Activated T-cell treated with anti-CD3 and anti-CD28 coated beads for 48 hours (primary cell): ENCODE results near the gene HPS1.
"Not testable (repeated sequence)": the region's sequence is repeated elsewhere in the genome, so short reads cannot be mapped to it uniquely, and the experiment has no call there.

ENCODE experiments used
- DNase-seq: peaks from one replicate; pipeline ENCODE4 v3.0.0-alpha.2; 2020; ENCODE audit warnings: low read depth

Gene HPS1

DNA sequence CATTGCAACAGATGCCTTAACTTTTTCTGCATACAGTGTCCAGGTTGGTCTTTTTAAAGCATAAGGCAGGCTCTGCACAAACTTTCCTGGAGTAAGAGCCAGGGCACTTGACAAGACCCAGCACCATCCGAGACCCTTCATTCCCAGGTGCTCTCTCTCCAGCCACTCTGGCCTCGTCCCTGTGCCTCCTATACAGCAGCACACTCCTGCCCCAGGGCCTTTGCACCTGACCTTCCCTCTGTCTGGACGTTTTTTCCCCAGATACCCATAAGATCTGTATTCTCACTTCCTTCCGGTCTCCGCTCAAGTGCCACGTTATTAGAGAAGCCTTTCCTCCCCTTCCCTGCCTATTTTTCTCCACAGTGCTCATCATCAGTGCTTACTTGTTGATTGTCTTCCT is 57.3 kb downstream of the HPS1 start:
- no peak for DNase-seq

DNA sequence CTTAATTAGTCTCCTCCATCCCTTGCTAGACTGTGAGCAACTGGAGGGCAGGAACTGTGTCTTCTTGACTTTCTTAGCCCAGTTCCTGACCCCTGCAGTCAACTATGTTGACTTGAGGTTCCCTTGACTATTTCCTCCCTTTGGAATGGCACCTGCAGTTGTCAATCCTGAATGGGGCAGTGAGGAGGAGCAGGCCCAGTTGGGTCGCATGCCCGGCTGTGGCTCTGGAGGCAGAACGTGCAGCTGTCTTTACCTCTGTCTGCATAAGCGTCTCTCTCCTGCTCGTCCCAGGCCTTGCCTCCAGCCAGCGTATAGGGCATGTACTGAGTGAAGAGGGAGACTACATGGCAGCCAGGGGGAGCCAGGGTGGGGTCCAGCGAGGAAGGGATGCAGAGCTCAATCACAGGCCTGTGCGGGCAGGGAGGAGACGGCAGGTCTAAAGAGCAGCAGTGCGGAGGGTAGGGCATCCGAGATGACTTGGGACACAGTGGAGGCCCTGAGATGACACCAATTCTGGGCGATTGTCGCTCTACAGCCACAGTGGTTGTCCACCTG is 58.6 kb downstream of the HPS1 start:
- DNase-seq: no peak

DNA sequence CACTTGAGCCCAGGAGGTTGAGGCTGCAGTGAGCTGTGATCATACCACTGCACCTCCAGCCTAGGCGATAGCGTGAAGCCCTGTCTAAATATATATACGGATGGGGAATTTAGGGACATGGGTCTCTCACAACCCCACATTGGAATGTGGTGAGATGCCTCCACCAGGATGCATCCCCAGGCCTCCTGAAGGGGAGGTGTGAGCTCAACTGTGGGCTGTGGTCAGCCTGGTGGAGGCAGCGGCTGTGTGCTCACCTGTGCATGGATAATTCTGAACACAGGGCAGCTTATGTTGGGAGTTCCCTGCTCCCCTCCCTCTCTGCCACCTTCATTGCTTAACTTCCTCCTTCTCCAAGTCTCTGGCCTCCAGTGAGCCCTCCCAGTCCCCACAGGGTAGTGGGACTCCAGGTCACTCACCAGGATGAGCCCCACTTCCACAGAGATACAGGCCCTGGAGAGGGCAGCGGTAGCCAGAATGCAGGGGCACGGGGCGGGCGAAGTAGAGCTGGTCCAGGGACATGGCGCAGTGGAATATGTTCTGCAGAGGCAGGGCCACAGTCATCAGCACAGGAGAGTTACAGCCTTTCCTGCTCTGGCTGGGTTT is 62.1 kb downstream of the HPS1 start:
- no peak for DNase-seq

DNA sequence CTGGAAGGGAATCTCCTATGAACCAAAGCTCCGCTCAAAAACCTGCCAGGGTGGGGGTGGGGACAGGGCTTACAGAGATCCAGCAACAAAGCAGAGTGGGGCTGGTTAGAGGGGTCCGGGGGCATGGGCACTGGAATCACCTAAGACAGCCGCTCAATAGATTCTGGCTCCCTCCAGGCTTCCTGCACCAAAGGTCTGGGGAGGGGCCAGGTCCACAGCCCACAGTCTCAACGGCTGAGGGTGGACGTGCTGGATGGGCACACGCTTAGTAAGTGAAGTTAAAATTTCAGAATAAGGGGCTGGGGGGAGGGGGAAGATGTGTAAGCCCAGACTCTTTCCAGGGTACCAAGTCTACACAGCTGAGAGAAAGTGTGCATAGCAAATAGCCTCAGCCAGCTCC is 62.9 kb downstream of the HPS1 start:
- no peak for DNase-seq

DNA sequence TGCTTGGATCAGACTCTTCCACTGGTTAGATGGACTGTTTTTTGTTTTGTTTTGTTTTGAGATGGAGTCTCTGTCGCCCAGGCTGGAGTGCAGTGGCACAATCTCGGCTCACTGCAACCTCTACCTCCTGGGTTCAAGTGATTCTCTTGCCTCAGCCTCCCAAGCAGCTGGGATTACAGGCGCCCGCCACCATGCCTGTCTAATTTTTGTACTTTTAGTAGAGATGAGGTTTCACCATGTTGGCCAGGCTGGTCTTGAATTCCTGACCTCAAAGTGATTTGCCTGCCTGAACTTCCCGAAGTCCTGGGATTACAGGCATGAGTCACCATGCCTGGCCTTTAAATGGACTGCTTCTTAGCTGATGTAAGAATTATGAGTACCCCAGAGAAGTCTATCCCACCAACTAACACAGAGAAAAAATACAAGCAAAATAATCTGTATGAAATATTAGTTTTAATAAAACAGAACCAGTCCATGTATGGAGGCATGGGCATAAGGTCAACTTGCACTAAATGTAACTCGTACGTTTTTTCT is 63.5 kb downstream of the HPS1 start:
- not testable (repeated sequence) for DNase-seq

DNA sequence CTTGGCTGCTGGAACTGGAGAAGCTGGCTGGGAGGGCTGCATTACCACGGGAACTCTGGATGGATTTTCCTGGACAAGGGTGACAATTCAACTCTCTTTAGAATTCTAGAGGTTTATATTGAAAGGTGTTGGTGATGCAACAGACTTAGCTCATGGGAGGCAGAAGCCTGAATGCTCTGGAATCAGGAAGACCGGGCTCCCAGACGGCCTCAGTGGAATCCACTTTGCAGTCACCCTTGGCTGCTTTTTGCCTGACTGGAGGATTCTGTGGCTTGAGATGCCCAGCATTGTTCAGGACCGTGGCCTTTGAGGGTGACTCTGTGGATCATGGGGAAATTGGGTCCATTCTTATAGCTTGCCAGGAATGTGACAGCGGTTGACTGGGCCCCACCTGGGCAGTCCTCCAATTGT is 64.0 kb downstream of the HPS1 start:
- DNase-seq: no peak

DNA sequence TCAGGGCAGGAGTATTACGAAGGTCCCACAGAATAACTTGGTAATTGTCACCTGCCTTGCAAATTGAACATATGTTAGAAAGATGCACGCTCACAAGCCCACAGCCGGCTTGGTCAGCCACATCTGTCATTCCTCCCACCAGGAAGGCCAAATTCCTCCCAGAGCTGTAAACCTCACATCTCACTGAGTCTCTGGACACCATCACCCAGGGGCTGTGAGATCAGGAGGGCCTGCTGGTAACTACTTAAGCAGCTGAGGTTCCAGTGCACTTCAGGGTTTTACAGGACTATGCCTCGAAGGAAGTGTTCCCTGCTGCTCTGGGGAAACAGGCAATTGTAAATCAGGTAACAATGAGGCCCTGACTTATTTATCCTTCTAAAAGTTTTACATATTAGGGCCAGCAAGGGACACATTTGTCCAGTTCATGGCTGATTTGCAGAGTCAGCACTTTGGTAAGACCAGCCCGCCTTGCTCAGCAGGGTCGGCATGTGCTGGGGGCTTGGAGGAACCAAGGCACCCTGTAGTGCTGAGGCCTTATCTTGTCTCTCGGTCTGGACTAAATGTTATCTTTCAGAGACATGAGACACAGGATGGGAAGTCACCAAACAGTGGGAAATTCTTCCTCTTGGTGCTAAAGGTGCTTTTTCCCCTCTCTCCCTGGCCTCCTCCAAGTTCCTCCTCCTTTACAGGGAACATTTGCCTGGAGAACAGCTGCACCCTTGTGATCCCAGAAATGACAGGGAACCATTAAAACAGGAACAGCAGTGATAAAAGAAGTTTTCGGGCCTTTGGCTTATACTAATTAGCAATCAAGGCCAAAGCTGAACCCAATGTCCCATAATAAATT is 66.0 kb downstream of the HPS1 start:
- DNase-seq: no peak

DNA sequence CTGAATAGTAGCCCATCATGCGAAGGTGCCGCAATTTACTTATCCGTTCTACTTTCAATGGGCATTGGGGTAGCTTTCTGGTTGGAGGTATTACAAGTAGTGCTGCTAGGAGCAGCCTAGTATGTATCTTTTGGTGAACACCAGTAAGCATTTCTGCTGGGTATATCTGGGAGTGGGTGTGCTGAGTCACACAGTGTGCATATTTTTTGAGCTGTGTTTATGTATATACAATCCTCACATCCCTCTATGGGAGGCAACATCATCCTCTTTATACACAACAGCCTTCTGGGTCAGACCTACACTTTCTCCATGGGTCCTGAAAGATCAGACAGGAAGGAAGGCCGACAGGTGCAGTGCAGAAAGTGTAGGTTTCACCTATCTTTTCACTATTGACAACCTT is 68.0 kb downstream of the HPS1 start:
- DNase-seq: no peak

DNA sequence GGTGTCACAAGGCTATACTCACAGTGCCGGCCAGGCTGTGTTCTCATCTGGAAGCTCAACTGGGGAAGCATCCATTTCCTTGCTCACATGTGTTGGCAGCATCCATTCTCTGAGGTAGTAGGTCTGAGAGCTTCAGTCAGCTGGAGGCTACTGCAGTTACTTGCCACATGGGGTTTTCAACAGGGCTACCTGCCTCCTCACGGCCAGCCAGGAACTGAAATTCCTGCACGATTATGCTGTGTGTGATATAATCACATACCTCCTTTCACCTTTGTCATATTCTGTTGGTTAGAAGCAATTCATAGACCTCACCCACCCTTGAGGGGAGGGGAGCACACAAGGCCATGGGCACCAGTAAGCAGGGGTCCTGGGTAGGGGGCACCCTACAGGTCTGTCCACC is 69.2 kb downstream of the HPS1 start:
- DNase-seq: no peak

DNA sequence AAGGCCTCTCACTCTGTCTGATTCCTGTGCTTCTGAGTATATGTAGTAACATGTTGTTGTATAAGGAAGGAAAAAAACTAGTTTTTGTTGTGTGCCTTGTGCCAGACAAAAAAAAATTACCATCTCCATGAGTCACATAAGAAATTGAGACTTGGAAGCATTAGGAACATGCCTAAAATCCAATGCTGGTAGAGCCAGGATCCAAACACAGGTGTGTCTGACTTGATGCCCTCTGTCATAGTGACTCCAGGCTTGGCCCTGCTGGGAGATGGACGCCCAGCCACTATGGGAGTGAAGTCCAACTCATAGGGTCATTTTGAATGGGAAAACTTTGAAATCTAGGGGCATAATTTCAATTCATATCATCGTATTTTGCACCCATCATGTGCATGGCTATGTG is 69.7 kb downstream of the HPS1 start:
- no peak for DNase-seq

DNA sequence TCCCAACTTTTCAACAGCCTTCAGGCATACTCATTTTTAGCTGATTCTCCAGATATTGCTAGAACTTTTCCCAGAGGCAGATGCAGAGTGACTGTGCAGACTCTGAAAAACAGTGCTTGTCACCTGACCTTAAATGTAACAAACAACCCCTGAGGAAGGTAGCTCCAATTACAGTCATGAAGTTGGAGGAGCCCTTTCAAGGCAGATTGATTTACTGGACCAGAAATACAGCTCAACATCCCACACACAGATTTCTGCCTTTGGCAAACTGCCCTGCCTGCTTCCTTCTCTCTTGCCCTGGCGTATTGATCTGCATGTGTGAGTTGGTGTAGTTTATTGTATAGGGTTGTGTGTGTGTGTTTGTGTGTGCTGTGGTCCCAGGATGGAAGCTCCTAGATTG is 70.2 kb downstream of the HPS1 start:
- DNase-seq: no peak

DNA sequence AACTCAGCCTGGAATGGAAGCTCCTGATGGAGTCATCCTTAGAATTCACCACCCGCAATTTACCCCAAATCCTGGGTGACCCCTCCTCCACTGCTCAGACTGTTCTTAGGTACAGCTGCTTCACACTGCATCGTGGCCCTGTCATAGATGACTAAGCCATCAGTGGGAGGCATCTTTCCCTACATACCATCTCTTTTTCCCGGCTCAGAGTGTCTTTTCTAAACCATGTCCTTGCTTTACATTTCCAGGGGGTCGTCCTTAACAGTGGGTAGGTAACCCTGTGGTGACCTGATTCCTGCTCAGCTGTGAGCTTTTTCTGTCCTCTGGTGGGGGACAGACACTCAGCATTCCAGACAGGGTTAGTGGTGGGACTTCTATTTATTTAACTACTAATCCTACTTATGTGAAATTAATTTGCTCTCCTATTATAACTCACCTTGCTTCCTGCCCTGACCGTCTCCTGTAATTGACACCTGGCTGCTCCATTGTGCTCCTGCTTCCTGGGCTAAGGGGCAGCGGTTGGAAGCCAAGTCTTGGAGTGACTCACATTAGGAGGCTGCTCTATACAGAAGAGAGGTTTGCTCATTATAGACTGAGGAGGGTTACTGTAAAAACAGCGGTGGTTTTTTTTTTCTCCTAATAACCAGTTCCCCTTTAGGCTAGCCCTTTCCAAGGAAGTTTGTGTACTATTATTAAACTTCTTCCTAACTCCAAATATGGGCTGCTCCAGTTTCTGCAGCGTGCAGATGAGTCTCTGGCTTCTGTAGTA is 72.3 kb downstream of the HPS1 start:
- DNase-seq: no peak

DNA sequence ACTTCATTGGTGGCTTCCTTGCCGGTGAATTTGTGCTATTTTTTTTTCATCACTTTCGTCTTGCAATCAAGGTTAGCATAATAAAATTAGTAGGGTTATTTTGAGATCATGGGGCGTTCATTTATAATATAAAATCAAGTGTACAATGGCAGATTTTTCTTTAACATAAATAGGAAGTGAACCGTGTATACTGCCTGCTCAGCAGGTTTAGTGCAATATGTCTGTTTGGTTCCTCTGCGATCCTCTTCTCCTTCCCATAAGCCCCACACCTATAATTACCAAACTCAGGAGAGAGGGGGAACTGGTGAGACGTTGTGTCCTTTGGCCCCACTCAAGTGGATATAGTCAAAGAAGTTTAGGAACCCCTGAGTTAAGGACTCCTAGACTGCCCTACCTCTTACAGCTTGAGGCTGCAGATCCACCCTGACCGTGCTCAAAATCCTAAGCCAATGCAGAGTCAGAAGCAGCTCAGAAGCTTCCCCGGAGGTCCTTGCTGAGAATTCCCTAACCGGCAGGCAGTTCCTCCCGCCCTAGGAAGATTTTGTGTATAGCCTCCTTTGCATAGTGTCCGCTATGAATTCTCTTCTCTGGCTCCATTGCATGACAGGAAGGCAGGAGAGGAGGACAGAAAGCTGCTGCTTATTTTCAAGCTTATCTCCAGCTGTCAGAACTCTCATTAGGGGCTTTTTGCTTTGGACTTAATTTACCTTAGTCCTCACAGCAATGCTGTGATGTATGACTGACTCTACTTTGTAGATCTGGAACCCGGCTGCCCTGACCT is 73.3 kb downstream of the HPS1 start:
- no peak for DNase-seq

DNA sequence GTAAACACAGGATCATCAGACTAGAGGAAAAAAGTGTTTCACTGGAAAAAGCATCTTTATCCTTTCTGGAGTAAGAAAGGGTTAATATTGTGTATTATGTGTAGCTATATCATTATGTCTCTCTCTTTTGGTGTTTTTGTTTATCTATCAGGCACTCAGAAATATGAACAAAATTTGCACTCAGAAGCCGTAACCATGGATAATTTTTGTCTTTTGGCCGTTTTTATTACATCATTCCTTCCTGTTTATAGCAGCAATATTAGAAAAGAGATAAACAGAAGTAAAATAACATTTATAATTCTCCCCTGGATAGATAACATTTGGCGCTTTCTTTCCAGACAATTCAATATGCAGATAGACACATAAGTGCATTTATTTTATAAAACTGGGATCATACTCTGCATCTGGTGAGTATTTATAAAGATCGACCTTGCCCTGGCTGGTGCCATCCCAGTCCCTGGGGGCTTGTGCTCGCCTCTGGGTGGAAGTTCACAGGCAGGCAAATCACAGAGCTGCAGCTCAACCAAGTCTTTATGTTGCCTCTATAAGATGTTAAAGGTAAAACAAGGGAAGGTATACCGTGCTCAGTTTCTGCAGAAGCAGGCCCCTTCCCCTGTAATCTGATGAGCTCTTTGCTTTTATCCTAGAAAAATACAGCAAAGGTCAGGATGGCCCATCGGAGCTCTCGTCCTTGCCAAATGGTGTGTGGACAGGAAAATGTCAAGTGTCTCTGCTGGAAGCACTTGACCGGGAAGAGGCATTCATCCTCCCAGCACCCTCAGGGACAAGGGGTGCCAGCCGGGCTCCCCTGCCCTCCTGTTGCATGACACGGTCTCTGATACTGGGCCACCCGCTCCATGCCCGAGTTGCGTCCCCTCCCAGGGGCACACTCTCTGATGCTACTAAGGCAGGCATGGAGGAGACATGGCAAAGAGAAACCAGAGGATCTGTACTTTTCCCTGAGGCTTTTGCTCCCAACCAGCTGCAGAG is 75.6 kb downstream of the HPS1 start:
- DNase-seq: no peak

DNA sequence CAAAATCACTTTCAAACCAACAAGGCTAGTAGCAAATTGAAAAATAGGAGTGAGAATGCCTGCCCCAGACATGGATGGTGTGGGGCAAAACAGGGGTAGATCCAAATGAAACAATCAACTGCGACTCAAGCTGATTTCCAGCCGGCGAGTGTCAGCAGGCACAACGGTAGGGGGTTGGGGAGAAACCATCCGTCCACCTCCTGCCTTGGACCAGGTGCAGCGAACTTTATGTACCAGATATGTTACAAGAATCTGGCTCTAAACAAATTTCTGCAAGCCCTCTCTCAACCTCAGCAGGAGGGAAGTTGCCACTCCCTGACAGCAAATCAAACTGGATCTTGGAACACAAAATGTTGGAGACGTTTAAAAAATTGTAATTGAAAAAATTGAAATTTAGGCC is 76.9 kb downstream of the HPS1 start:
- no peak for DNase-seq

DNA sequence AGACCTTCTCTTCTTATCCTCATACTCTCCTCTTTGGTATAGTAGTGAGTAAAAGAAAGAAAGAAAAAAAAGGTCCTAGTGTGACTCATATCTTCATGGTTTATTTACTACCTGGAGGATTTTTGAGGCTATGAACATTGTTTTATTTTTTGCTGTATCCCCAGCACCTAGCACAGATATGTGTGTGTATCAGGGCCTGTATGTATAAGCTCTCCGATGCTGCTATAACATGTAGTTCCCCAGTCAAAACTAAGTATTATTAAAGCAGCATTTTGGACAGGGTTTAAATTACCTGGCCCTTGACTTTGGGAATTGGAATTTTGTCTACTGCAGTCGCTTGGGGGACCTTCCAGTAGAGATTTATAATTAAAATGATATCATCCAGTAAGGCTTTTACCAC is 78.1 kb downstream of the HPS1 start:
- DNase-seq: no peak

DNA sequence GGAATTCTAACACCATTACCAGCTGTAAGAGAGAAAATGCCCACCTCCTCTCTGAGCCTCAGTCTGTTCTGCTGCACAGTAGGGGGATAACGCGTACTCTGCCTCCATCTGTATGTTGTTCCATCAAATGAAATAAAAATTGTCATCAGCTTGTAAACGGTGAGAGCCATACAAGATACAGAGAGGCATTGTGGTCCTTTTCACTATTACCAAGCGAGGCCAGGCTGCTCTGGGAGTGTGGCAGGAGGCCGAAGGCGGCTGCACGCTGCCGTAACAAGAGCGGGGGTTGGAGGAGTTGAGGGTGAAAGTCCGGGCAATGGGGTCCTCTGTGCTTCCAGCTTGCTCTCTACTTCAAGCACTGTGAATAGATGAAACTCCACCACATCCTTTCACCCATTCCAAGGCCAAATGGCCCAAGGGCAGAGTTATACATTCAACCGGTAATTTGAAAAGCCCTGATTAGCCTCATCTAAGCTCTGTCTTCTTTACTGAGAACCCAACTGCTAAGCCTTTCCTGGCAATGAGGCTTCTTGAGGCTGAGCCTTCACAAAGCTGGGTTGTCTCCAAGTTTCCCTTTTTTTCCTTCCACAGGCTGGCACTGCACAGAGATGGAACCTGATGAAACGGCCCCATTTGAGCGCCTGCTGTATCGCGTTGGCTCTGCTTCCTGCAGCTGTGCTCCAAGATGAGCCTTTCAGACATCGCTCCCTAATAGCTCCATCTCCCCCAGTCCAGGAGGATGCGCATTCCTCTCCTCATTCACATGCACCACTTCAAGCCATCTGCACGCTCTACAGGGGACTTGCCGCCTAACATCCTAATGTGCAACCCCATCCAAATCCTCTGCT is 78.9 kb downstream of the HPS1 start:
- DNase-seq: no peak
